ENCODE data around the gene POLR1A. TPM values are rescaled to one million over a fixed set of nuclear protein-coding genes. Genes with fewer than 3 reads are reported as not detected.

Gene POLR1A
- total RNA-seq, 2 experiments from 2014 or later: 13.1 to 13.4 TPM

DNA sequence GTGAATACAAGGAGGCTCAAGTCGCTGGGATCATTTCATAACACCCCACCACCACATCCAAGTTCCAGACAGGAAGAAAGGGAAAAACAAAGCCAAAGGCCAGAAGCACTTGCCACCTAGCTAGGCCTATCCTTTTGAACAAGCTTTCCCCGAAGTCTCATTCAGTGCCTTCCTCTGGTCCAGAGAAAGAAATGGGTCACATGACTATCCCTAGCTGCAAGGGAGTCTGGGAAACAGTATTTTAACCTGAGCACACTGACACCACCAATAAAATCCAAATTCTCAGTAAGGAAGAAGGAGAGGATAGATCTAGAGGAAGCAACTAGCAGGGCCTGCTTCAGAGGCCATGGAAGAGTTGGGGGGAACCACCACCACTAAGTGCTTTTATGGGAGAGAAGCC, 91.2 kb downstream of the POLR1A start:
- ATAC-seq (ENCODE audit: poor library complexity): no peak
- DNase-seq: no peak
- no peaks in the 10 kb centered on the region for H3K27me3 ChIP-seq (ENCODE audit: control insufficient read depth in 1 of 2, insufficient read depth in 2 of 2, low read length in 2 of 2)
- H3K4me3 ChIP-seq (ENCODE audit: low read length): no peak overlapping the region
- Mint-ChIP-seq H3K4me1 (ENCODE audit: low read depth) (peaks cover 16% of the 10 kb centered on the region), H3K36me3 (ENCODE audit: low read depth) (no peaks in the 10 kb centered on the region), H3K4me3 (no peak overlapping the region), H3K27ac (no peak overlapping the region), H3K27me3 (no peaks in the 10 kb centered on the region), H3K9me3 (peaks cover 10% of the 10 kb centered on the region)
- intact Hi-C loops (cut with DNase I, micrococcal nuclease): no loop called here
- H3K36me3 ChIP-seq (ENCODE audit: insufficient read depth, low read length): no peaks in the 10 kb centered on the region
- TF ChIP-seq, protein P1, sequence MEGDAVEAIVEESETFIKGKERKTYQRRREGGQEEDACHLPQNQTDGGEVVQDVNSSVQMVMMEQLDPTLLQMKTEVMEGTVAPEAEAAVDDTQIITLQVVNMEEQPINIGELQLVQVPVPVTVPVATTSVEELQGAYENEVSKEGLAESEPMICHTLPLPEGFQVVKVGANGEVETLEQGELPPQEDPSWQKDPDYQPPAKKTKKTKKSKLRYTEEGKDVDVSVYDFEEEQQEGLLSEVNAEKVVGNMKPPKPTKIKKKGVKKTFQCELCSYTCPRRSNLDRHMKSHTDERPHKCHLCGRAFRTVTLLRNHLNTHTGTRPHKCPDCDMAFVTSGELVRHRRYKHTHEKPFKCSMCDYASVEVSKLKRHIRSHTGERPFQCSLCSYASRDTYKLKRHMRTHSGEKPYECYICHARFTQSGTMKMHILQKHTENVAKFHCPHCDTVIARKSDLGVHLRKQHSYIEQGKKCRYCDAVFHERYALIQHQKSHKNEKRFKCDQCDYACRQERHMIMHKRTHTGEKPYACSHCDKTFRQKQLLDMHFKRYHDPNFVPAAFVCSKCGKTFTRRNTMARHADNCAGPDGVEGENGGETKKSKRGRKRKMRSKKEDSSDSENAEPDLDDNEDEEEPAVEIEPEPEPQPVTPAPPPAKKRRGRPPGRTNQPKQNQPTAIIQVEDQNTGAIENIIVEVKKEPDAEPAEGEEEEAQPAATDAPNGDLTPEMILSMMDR (IDR thresholded peaks at IDR 0.05): no peak
- CTCF ChIA-PET: no interaction called here
- POLR2A ChIA-PET: no interaction called here
- peaks cover 0 to 12% of the 10 kb centered on the region in 2 experiments for H3K9me3 ChIP-seq (ENCODE audit: control insufficient read depth in 1 of 2, insufficient read depth in 1 of 2, low read length in 2 of 2)
- H3K4me1 ChIP-seq (ENCODE audit: insufficient read depth, low read length): peaks cover 20% of the 10 kb centered on the region
- no peak overlapping the region for H3K27ac ChIP-seq (ENCODE audit: low read depth in 1 of 2, low read length in 2 of 2)

DNA sequence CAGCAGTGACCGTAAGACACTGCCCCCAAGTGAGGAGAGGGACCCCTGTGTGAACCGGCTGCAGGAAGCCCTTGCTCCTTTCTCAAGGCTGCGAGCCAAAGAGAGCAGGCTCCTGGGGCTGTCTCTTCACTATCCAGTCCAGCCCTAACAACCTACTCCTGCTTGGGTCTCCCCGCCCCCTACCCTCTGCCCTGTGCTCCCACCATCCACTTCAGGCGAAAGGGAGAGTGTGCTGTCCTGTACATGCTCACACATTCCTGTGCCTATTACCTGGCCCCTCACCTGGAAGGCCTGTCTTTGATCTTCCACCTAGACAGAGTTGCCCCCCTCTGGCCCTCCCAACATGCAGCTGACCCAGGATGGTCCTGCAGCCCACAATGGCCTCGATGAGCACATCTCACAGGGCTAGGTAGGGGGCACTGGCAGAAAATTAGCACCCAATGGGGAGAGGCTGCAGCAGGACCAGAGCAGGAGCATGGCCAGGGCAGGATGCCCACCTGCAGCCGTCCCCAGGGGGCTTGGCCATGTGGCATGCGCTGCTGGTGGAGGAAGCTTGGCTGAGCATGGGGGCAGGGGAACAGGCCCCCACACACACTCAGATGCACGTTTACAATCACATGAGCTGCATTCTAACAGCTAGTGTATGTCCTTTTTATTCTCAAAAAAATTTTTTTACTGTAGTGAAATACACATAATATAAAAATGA, 93.5 kb downstream of the POLR1A start:
- POLR2A ChIA-PET: interaction anchor here (0.7 kb wide), 1 partner anchor 17 kb away, joined by 3 read pairs; no protein-coding TSS in a partner anchor
- no peaks in the 10 kb centered on the region for H3K27me3 Mint-ChIP-seq
- ATAC-seq (ENCODE audit: poor library complexity): no peak

DNA sequence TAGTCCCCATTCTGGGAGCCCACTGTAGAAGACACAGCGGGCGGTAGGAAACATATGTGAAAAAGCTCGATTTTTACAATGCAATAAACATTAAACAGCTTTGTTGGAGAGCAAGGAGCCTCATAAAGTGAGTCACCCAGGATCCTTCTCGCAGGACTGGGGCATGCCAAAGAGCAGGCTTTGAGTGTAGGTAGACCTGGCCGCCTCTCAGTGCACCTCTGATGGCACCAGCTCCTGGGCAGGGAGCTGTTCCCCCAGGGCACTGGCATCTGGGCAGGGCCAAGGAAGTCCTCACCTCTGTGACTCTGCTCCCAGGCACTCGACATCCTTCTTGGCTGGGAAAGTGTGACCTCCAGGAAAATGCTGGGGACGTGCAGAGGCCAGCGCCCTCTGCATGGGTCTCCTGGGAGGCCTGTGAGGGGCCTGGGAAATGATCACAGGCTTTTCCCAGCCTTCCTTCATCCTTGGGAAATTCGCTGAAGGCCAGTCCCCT, 94.2 kb downstream of the POLR1A start:
- no peaks in the 10 kb centered on the region for H3K27me3 Mint-ChIP-seq
- Histone ChIP-seq H3K27ac (ENCODE audit: low read depth in 1 of 2, low read length in 2 of 2) (no peak overlapping the region), H3K4me1 (ENCODE audit: insufficient read depth, low read length) (peaks cover 4% of the 10 kb centered on the region), H3K4me3 (ENCODE audit: low read length) (no peak overlapping the region), H3K27me3 (ENCODE audit: control insufficient read depth in 1 of 2, insufficient read depth in 2 of 2, low read length in 2 of 2) (no peaks in the 10 kb centered on the region), H3K36me3 (ENCODE audit: insufficient read depth, low read length) (no peaks in the 10 kb centered on the region), H3K9me3 (ENCODE audit: control insufficient read depth in 1 of 2, insufficient read depth in 1 of 2, low read length in 2 of 2) (peaks cover 0 to 12% of the 10 kb centered on the region in 2 experiments)
- H3K27ac Mint-ChIP-seq: no peak overlapping the region
- DNase-seq (no peak), ATAC-seq (ENCODE audit: poor library complexity) (no peak)
- peaks cover 15% of the 10 kb centered on the region for H3K9me3 Mint-ChIP-seq
- H3K36me3 Mint-ChIP-seq (ENCODE audit: low read depth): no peaks in the 10 kb centered on the region
- H3K4me1 Mint-ChIP-seq (ENCODE audit: low read depth): peaks cover 6% of the 10 kb centered on the region
- TF ChIP-seq, protein P1 (IDR thresholded peaks at IDR 0.05): no peak
- no peak overlapping the region for H3K4me3 Mint-ChIP-seq
- intact Hi-C loops (cut with DNase I, micrococcal nuclease): no loop called here
- CTCF ChIA-PET: no interaction called here
- POLR2A ChIA-PET: no interaction called here

More for the DNA sequence above, 93.5 kb downstream of the POLR1A start:
- Histone ChIP-seq H3K27me3 (ENCODE audit: control insufficient read depth in 1 of 2, insufficient read depth in 2 of 2, low read length in 2 of 2) (no peaks in the 10 kb centered on the region), H3K4me1 (ENCODE audit: insufficient read depth, low read length) (peaks cover 11% of the 10 kb centered on the region), H3K36me3 (ENCODE audit: insufficient read depth, low read length) (no peaks in the 10 kb centered on the region), H3K27ac (ENCODE audit: low read depth in 1 of 2, low read length in 2 of 2) (no peak overlapping the region), H3K9me3 (ENCODE audit: control insufficient read depth in 1 of 2, insufficient read depth in 1 of 2, low read length in 2 of 2) (peaks cover 0 to 12% of the 10 kb centered on the region in 2 experiments), H3K4me3 (ENCODE audit: low read length) (no peak overlapping the region)
- H3K4me3 Mint-ChIP-seq: no peak overlapping the region
- H3K9me3 Mint-ChIP-seq: peaks cover 14% of the 10 kb centered on the region
- no peak for DNase-seq
- H3K4me1 Mint-ChIP-seq (ENCODE audit: low read depth): peaks cover 13% of the 10 kb centered on the region
- TF ChIP-seq, protein P1 (IDR thresholded peaks at IDR 0.05): no peak
- H3K36me3 Mint-ChIP-seq (ENCODE audit: low read depth): no peaks in the 10 kb centered on the region
- CTCF ChIA-PET: no interaction called here
- no peak overlapping the region for H3K27ac Mint-ChIP-seq
- intact Hi-C loops (cut with DNase I, micrococcal nuclease): no loop called here

Measured in CD4-positive, alpha-beta T cell (primary cell).